GM19351 (cell line): ENCODE data around the gene CLDN14.

Source experiments
- ATAC-seq: cut with Tn5 transposase; IDR thresholded peaks from one replicate; pipeline ENCODE4 v1.9.1; 2021; ENCODE audit warnings: mild to moderate bottlenecking, moderate library complexity; ENCODE audit not compliant: unreplicated experiment

The CLDN14 gene

GRCh38 chr21:36479415-36480402 lies at the start of gene CLDN14:
Gene CLDN14, minus strand, starts transcription at chr21:36480122. Its CDS starts 18,427 bp downstream, at chr21:36461695.
- ATAC-seq, result no peak

- ATAC-seq, result no peak
Measured at GRCh38 chr21:36528716-36529115, 48.8 kb upstream of the CLDN14 start.

GRCh38 chr21:36527317-36527716 lies 47.4 kb upstream of the CLDN14 start:
- no peak for ATAC-seq

- no peak for ATAC-seq
Measured at GRCh38 chr21:36526104-36526503, 46.2 kb upstream of the CLDN14 start.

GRCh38 chr21:36524477-36524876 lies 44.6 kb upstream of the CLDN14 start:
- no peak for ATAC-seq

- ATAC-seq, result no peak
Measured at GRCh38 chr21:36522219-36522808, 42.4 kb upstream of the CLDN14 start.

- ATAC-seq, result no peak
Measured at GRCh38 chr21:36518883-36519492, 39.1 kb upstream of the CLDN14 start.

- no peak for ATAC-seq
Measured at GRCh38 chr21:36517366-36518075, 37.6 kb upstream of the CLDN14 start.

GRCh38 chr21:36516281-36516680 lies 36.4 kb upstream of the CLDN14 start:
- ATAC-seq, result no peak

- ATAC-seq, result no peak
Measured at GRCh38 chr21:36513430-36513829, 33.5 kb upstream of the CLDN14 start.

- no peak for ATAC-seq
Measured at GRCh38 chr21:36512971-36513370, 33.0 kb upstream of the CLDN14 start.

- no peak for ATAC-seq
Measured at GRCh38 chr21:36511484-36512220, 31.7 kb upstream of the CLDN14 start.

GRCh38 chr21:36510911-36511310 lies 31.0 kb upstream of the CLDN14 start:
- ATAC-seq, result no peak

- ATAC-seq, result no peak
Measured at GRCh38 chr21:36509973-36510664, 30.2 kb upstream of the CLDN14 start.

- ATAC-seq, result no peak
Measured at GRCh38 chr21:36508948-36509347, 29.0 kb upstream of the CLDN14 start.

- no peak for ATAC-seq
Measured at GRCh38 chr21:36507397-36508018, 27.6 kb upstream of the CLDN14 start.

GRCh38 chr21:36506482-36506881 lies 26.6 kb upstream of the CLDN14 start:
- no peak for ATAC-seq

GRCh38 chr21:36504067-36505058 lies 24.4 kb upstream of the CLDN14 start:
- ATAC-seq, result no peak
